Measurements from ENCODE around the gene LPXN. TPM values are rescaled to one million over a fixed set of nuclear protein-coding genes. Genes with fewer than 3 reads are reported as not detected.
A peak's percentile ranks its signal among the peaks of the same experiment; 100 is the strongest.

LPXN gene
- total RNA-seq, 4 donors from 2014 or later = 10.0 to 18.7 (median 16.0) TPM

DNA sequence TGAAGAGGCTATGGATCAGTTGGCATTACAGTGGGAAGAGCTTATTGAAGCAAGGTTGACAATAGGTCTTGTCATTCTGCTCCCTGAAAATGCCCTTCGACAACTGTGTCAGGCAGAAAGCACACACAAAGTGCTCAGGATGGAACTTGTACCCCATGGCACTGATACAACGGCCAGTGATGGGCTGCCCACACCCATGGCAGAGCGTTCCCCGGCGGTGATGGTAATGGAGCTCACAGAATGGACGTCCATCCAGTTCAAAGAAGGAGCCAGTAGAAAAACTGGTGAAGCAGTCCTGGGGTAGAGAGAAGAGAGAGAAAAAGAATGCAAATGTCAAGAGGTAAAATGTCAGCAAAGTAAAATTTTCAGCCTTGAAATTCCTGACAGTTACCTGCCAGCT lies 48.2 kb downstream of the LPXN start:
- Histone ChIP-seq H3K4me3 (no peak overlapping the region), H3K9me3 (no peaks in the 10 kb centered on the region), H3K27ac (no peak overlapping the region), H3K36me3 (peaks cover 0 to 17% (median 3%) of the 10 kb centered on the region in 4 donors), H3K27me3 (no peaks in the 10 kb centered on the region), H3K4me1 (peaks cover 0 to 23% (median 8%) of the 10 kb centered on the region in 4 donors)
- DNase-seq = no peak
- in situ Hi-C loops (cut with MboI; ENCODE audit: low pct_ligation_motif_present in 1 of 4, low pct_unique_long_range_greater_than_20kb in 1 of 4, low sequenced_read_pairs in 3 of 4) = no loop called here
- TF ChIP-seq, protein P1, sequence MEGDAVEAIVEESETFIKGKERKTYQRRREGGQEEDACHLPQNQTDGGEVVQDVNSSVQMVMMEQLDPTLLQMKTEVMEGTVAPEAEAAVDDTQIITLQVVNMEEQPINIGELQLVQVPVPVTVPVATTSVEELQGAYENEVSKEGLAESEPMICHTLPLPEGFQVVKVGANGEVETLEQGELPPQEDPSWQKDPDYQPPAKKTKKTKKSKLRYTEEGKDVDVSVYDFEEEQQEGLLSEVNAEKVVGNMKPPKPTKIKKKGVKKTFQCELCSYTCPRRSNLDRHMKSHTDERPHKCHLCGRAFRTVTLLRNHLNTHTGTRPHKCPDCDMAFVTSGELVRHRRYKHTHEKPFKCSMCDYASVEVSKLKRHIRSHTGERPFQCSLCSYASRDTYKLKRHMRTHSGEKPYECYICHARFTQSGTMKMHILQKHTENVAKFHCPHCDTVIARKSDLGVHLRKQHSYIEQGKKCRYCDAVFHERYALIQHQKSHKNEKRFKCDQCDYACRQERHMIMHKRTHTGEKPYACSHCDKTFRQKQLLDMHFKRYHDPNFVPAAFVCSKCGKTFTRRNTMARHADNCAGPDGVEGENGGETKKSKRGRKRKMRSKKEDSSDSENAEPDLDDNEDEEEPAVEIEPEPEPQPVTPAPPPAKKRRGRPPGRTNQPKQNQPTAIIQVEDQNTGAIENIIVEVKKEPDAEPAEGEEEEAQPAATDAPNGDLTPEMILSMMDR (IDR thresholded peaks at IDR 0.05) = no peak
- no peak for TF ChIP-seq POLR2AphosphoS5 (IDR thresholded peaks at IDR 0.05)
- TF ChIP-seq EP300 (IDR thresholded peaks at IDR 0.05; ENCODE audit: low read depth) = no peak
- TF ChIP-seq POLR2A (IDR thresholded peaks at IDR 0.05) = no peak
- 93% methylated on average over 6 of the region's 6 CpGs; no CpG with 5 or more reads in 1 of the 2 donors for WGBS, 2 donors (ENCODE audit: low coverage in 1 of 2)
- intact Hi-C loops (cut with DNase I; ENCODE audit: low total_unique reads) = no loop called here

DNA sequence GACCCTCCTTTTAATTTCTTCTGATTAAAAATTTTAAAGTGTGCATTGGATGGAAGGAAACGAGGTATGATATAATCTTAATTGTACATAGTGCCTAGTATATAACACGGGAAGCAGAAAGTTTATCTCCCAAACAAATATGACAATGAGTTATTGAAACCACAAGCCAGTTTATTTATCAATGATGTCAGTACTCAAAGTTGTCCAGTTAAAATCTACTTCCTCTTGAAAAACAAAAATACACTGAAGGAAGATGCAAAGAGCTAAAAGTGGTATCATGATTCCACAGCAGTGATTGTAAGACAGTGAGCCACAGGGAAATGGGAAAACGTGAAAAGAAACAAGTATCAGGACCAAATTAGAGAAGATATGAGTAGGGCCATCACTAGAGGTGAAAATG lies 48.9 kb downstream of the LPXN start:
- H3K27me3 ChIP-seq = no peaks in the 10 kb centered on the region
- TF ChIP-seq POLR2AphosphoS5 (IDR thresholded peaks at IDR 0.05) (no peak), POLR2A (IDR thresholded peaks at IDR 0.05) (no peak), EP300 (IDR thresholded peaks at IDR 0.05; ENCODE audit: low read depth) (no peak)
- TF ChIP-seq, protein P1 (IDR thresholded peaks at IDR 0.05) = no peak
- peaks cover 0 to 12% (median under 1%) of the 10 kb centered on the region in 4 donors for H3K36me3 ChIP-seq
- WGBS, 2 donors (ENCODE audit: low coverage in 1 of 2) = 60 to 65% methylated on average over 3 of the region's 3 CpGs
- intact Hi-C loops (cut with DNase I; ENCODE audit: low total_unique reads) (no loop called here), in situ Hi-C loops (cut with MboI; ENCODE audit: low pct_ligation_motif_present in 1 of 4, low pct_unique_long_range_greater_than_20kb in 1 of 4, low sequenced_read_pairs in 3 of 4) (no loop called here)
- peaks cover 0 to 23% (median 8%) of the 10 kb centered on the region in 4 donors for H3K4me1 ChIP-seq
- H3K27ac ChIP-seq = no peak overlapping the region
- H3K4me3 ChIP-seq = no peak overlapping the region
- no peaks in the 10 kb centered on the region for H3K9me3 ChIP-seq
- DNase-seq = no peak

DNA sequence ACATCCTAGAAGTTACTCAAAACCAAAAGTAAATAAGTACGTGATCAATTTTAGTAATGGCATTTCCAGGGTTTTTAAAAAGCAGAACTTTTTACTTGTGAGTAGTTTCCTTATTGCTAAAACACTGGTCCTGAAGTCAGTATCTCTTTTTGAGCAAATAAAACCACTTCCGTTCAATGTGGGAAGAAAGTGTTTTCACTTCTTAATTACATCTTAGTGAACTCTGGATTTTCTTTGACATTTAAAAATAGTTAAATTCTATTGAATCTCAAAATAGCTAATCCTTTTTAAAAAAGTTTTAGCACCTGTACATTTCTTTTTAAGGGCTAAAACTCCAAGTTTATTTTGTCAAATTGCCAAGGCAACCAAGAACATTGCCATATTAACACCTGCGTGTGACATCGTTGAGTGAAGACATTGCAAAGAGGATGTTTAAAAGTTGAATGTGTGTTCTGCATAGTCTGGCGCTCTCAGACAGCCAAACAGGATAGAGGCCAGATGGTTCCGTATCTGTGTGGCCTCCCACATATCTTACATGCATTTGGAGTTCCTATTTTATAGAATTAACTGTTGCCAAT lies 50.5 kb downstream of the LPXN start:
- H3K4me3 ChIP-seq = no peak overlapping the region
- in situ Hi-C loops (cut with MboI; ENCODE audit: low pct_ligation_motif_present in 1 of 4, low pct_unique_long_range_greater_than_20kb in 1 of 4, low sequenced_read_pairs in 3 of 4) = no loop called here

DNA sequence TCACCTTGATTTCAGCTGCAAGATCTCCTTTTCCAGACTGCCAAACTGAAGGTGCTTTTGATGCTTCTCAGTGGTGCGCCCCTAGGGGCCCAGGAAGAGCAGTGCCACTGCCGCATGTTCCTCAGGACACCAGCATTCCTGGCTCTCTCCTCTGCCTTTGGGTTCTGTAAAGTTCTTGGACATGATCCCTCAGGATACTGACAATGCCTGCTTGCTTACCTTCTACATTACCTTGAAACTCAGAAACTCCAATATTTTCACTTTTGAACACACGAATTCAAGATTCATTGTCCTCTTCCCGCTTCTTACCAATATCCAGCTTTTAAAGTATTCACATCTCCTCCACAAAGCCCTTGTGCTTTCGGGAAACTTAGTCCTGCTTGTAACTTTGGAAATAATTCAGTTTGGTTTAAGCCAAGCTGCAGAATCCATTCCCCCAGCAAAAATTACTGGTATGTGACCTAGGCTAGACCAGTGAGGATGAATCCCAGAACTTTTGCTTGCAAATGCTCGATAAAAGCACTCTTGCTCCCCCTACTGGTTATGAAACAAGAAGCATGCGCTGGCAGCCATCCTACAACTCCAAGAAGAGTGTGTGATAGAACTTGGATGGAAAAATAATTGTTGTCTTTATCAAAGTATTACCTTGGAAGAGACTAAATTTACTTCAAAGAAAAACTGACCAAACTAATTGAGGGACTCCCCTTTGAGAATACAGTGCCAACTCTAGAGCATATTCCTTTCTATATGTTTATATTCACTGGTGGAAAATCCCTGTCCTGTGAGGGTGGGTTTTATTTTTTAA lies 51.2 kb downstream of the LPXN start:
- 22 to 33% methylated on average over 5 to 7 of the region's 7 CpGs for WGBS, 2 donors (ENCODE audit: low coverage in 1 of 2)
- Histone ChIP-seq H3K27me3 (no peaks in the 10 kb centered on the region), H3K4me1 (peaks cover 0 to 23% (median 8%) of the 10 kb centered on the region in 4 donors), H3K36me3 (peaks cover 0 to 12% (median 0%) of the 10 kb centered on the region in 4 donors), H3K27ac (peak overlapping the region; percentile 3 to 33 (median 8)), H3K9me3 (no peaks in the 10 kb centered on the region), H3K4me3 (no peak overlapping the region)
- DNase-seq = peak; percentile 61
- in situ Hi-C loops (cut with MboI; ENCODE audit: low pct_ligation_motif_present in 1 of 4, low pct_unique_long_range_greater_than_20kb in 1 of 4, low sequenced_read_pairs in 3 of 4) (loop anchor here (25.0 kb wide), 3 partner anchors 687 to 1062 kb away; partner anchors contain the start of gene RTN4RL2 (in 1 of the 4)), intact Hi-C loops (cut with DNase I; ENCODE audit: low total_unique reads) (no loop called here)
- TF ChIP-seq, protein P1 (IDR thresholded peaks at IDR 0.05) = peak; percentile 64 to 69 (median 66)
- TF ChIP-seq EP300 (IDR thresholded peaks at IDR 0.05; ENCODE audit: low read depth) = no peak

More for the DNA sequence above, 50.5 kb downstream of the LPXN start:
- TF ChIP-seq POLR2AphosphoS5 (IDR thresholded peaks at IDR 0.05) = no peak
- TF ChIP-seq, protein P1 (IDR thresholded peaks at IDR 0.05) = no peak
- no peak for TF ChIP-seq POLR2A (IDR thresholded peaks at IDR 0.05)
- TF ChIP-seq EP300 (IDR thresholded peaks at IDR 0.05; ENCODE audit: low read depth) = no peak
- Histone ChIP-seq H3K9me3 (no peaks in the 10 kb centered on the region), H3K27ac (peak overlapping the region; percentile 3 to 33 (median 8)), H3K27me3 (no peaks in the 10 kb centered on the region), H3K4me1 (peaks cover 0 to 23% (median 8%) of the 10 kb centered on the region in 4 donors), H3K36me3 (peaks cover 0 to 12% (median 0%) of the 10 kb centered on the region in 4 donors)
- 17 to 18% methylated on average over 6 of the region's 6 CpGs for WGBS, 2 donors (ENCODE audit: low coverage in 1 of 2)
- DNase-seq = no peak
- intact Hi-C loops (cut with DNase I; ENCODE audit: low total_unique reads) = no loop called here

Measured in transverse colon (tissue), 4 donors.